Measurements from ENCODE around the gene NFAM1. TPM values are rescaled to one million over a fixed set of nuclear protein-coding genes. Genes with fewer than 3 reads are reported as not detected.

The NFAM1 gene
- total RNA-seq, 1 donor from 2014 or later, result 1.6 TPM

DNA sequence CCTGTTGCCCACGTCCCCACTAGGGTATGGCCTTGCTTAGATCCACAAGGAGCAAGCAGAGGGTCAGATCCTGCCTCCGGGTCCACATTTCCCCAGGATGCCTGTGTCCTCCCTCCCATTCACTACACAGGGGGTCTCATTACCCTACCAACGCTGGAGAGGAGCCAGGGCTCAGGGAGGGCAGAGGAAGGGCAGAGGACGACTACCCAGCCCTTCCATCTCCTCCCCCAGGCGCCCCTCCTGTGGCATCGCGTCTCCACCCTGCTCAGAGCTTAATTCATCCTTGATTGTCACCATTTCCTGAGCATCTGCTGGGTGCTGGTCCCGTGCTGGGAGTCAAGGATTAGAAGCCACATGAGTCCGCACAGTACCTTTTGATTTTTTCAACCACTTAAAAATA is 5.0 kb downstream of the NFAM1 start:
- peaks cover 11% of the 10 kb centered on the region for H3K27me3 Mint-ChIP-seq (ENCODE audit: unreplicated experiment)
- no peak overlapping the region for H3K27ac Mint-ChIP-seq (ENCODE audit: unreplicated experiment)
- TF ChIP-seq, protein P1, sequence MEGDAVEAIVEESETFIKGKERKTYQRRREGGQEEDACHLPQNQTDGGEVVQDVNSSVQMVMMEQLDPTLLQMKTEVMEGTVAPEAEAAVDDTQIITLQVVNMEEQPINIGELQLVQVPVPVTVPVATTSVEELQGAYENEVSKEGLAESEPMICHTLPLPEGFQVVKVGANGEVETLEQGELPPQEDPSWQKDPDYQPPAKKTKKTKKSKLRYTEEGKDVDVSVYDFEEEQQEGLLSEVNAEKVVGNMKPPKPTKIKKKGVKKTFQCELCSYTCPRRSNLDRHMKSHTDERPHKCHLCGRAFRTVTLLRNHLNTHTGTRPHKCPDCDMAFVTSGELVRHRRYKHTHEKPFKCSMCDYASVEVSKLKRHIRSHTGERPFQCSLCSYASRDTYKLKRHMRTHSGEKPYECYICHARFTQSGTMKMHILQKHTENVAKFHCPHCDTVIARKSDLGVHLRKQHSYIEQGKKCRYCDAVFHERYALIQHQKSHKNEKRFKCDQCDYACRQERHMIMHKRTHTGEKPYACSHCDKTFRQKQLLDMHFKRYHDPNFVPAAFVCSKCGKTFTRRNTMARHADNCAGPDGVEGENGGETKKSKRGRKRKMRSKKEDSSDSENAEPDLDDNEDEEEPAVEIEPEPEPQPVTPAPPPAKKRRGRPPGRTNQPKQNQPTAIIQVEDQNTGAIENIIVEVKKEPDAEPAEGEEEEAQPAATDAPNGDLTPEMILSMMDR (IDR thresholded peaks at IDR 0.05; ENCODE audit: unreplicated experiment), result no peak
- H3K36me3 Mint-ChIP-seq (ENCODE audit: low read depth, unreplicated experiment), result no peaks in the 10 kb centered on the region
- H3K9me3 Mint-ChIP-seq (ENCODE audit: unreplicated experiment), result no peaks in the 10 kb centered on the region
- no peaks in the 10 kb centered on the region for H3K4me1 Mint-ChIP-seq (ENCODE audit: unreplicated experiment)
- H3K4me3 Mint-ChIP-seq (ENCODE audit: unreplicated experiment), result no peak overlapping the region
- no peak for DNase-seq (ENCODE audit: low spot score)

DNA sequence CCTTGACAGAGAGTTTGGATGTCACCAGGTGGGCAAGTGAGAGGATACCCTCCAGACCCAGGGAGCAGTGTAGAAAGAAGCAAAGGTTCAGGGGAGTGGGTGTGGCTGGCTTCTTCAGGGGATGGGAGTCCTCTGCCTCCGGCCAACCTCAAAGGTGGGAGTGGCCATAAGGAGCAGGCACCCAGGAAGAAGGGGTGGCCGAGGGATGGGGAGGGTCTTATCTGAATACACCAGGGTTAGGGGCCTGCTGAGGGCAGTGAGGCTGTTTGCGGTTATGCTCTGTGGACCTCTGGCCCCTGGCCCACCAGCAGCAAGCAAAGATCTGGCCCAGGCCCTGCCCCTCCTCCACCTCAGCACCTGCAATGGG is 6.2 kb downstream of the NFAM1 start:
- no peak overlapping the region for H3K4me3 Mint-ChIP-seq (ENCODE audit: unreplicated experiment)
- no peak overlapping the region for H3K27ac Mint-ChIP-seq (ENCODE audit: unreplicated experiment)
- peaks cover 11% of the 10 kb centered on the region for H3K27me3 Mint-ChIP-seq (ENCODE audit: unreplicated experiment)
- no peaks in the 10 kb centered on the region for H3K36me3 Mint-ChIP-seq (ENCODE audit: low read depth, unreplicated experiment)
- no peaks in the 10 kb centered on the region for H3K9me3 Mint-ChIP-seq (ENCODE audit: unreplicated experiment)
- H3K4me1 Mint-ChIP-seq (ENCODE audit: unreplicated experiment), result no peaks in the 10 kb centered on the region
- no peak for DNase-seq (ENCODE audit: low spot score)
- TF ChIP-seq, protein P1 (IDR thresholded peaks at IDR 0.05; ENCODE audit: unreplicated experiment), result no peak

GRCh38 chr22:42425337-42425988 is 6.7 kb downstream of the NFAM1 start:
- no peaks in the 10 kb centered on the region for H3K9me3 Mint-ChIP-seq (ENCODE audit: unreplicated experiment)
- H3K27ac Mint-ChIP-seq (ENCODE audit: unreplicated experiment), result no peak overlapping the region
- H3K27me3 Mint-ChIP-seq (ENCODE audit: unreplicated experiment), result peaks cover 10% of the 10 kb centered on the region
- H3K4me3 Mint-ChIP-seq (ENCODE audit: unreplicated experiment), result no peak overlapping the region
- no peaks in the 10 kb centered on the region for H3K36me3 Mint-ChIP-seq (ENCODE audit: low read depth, unreplicated experiment)
- no peak for DNase-seq (ENCODE audit: low spot score)
- no peaks in the 10 kb centered on the region for H3K4me1 Mint-ChIP-seq (ENCODE audit: unreplicated experiment)
- TF ChIP-seq, protein P1 (IDR thresholded peaks at IDR 0.05; ENCODE audit: unreplicated experiment), result no peak

GRCh38 chr22:42419243-42419881 is 12.8 kb downstream of the NFAM1 start:
- no peaks in the 10 kb centered on the region for H3K9me3 Mint-ChIP-seq (ENCODE audit: unreplicated experiment)
- peaks cover 6% of the 10 kb centered on the region for H3K27me3 Mint-ChIP-seq (ENCODE audit: unreplicated experiment)
- no peaks in the 10 kb centered on the region for H3K4me1 Mint-ChIP-seq (ENCODE audit: unreplicated experiment)
- TF ChIP-seq, protein P1 (IDR thresholded peaks at IDR 0.05; ENCODE audit: unreplicated experiment), result no peak
- DNase-seq (ENCODE audit: low spot score), result no peak
- H3K27ac Mint-ChIP-seq (ENCODE audit: unreplicated experiment), result no peak overlapping the region
- no peak overlapping the region for H3K4me3 Mint-ChIP-seq (ENCODE audit: unreplicated experiment)
- H3K36me3 Mint-ChIP-seq (ENCODE audit: low read depth, unreplicated experiment), result peaks cover 3% of the 10 kb centered on the region

- Mint-ChIP-seq H3K27ac (ENCODE audit: unreplicated experiment) (no peak overlapping the region), H3K4me1 (ENCODE audit: unreplicated experiment) (no peaks in the 10 kb centered on the region), H3K9me3 (ENCODE audit: unreplicated experiment) (no peaks in the 10 kb centered on the region), H3K36me3 (ENCODE audit: low read depth, unreplicated experiment) (peaks cover 3% of the 10 kb centered on the region), H3K4me3 (ENCODE audit: unreplicated experiment) (no peak overlapping the region), H3K27me3 (ENCODE audit: unreplicated experiment) (peaks cover 6% of the 10 kb centered on the region)
- no peak for DNase-seq (ENCODE audit: low spot score)
- TF ChIP-seq, protein P1 (IDR thresholded peaks at IDR 0.05; ENCODE audit: unreplicated experiment), result no peak
These were observed 13.4 kb downstream of the NFAM1 start for GRCh38 chr22:42418811-42419242.
